ENCODE data around the gene ARVCF. TPM values are rescaled to one million over a fixed set of nuclear protein-coding genes. Genes with fewer than 3 reads are reported as not detected.

Gene ARVCF
- polyA plus RNA-seq, 1 of the 3 experiments (the other 2 are of a cell fraction), result 27.4 TPM

DNA sequence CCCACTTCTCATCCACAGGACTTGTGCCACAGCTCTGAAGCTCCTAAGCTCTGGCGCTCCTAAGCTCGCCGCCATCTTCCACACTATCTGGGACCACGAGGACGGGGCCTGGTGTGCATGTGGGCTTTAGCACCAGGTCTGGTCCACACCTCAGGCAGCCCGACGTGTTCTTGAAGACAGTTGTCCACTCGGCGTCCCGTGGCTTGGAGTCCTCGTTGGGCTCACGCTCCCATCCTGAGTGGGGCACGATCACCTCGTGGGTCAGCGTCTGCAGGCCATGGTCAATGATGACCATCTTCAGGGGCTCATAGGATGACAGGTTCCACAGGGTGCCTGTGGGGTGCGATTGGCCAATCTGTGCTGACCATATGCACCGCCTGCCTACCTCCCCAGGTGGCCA, 37.9 kb downstream of the ARVCF start:
- WGBS (ENCODE audit: low lambda C conversion rate), result 95% methylated on average over 16 of the region's 17 CpGs
- H3F3A ChIP-seq (replicated peaks; ENCODE audit: insufficient read depth), result no peaks in the 10 kb centered on the region
- ChIA-PET CTCF (interaction anchor here (1.0 to 16.4 kb wide), 3 partner anchors 8 to 33 kb away, joined by 3 to 224 read pairs (median 24); no protein-coding TSS in a partner anchor), POLR2A (no interaction called here)
- TF ChIP-seq RFX5 (IDR thresholded peaks at IDR 0.05; ENCODE audit: low read length) (no peak), NRF1 (IDR thresholded peaks at IDR 0.05; ENCODE audit: low read depth, low read length) (no peak), RCOR1 (IDR thresholded peaks at IDR 0.05; ENCODE audit: low read length) (no peak), TAF1 (IDR thresholded peaks at IDR 0.05; ENCODE audit: borderline replicate concordance, low read depth, low read length) (no peak), MEF2A (IDR thresholded peaks at IDR 0.05; ENCODE audit: borderline replicate concordance, low read depth) (no peak), FOXM1 (IDR thresholded peaks at IDR 0.05; ENCODE audit: low read depth) (no peak), SIN3A (IDR thresholded peaks at IDR 0.05; ENCODE audit: borderline replicate concordance, low read depth, low read length) (no peak)
- H3K9me2 ChIP-seq, result no peaks in the 10 kb centered on the region
- H3K4me3 ChIP-seq (ENCODE audit: low read depth in 2 of 2, low read length in 1 of 2), result no peak overlapping the region
- H3K4me2 ChIP-seq, result no peak overlapping the region
- no peak overlapping the region for H3K27ac ChIP-seq (ENCODE audit: low read depth in 2 of 2, low read length in 1 of 2)
- H3K4me1 ChIP-seq (ENCODE audit: control insufficient read depth in 1 of 2, insufficient read depth in 2 of 2, low read depth in 1 of 2, low read length in 1 of 2), result peaks cover 7 to 38% of the 10 kb centered on the region in 2 experiments; a peak in 3 of 4 replicates
- H3K9ac ChIP-seq, result no peak overlapping the region
- no peak for DNase-seq
- H2AFZ ChIP-seq (ENCODE audit: low read depth), result no peak overlapping the region
- peaks cover 4% of the 10 kb centered on the region; the same call in 1 of the 2 replicates for H4K20me1 ChIP-seq (ENCODE audit: insufficient read depth)
- H3K36me3 ChIP-seq (replicated peaks in 1 of 2; ENCODE audit: control insufficient read depth in 1 of 2, insufficient read depth in 2 of 2, low read length in 1 of 2), result peaks cover 0 to 45% of the 10 kb centered on the region in 2 experiments
- H3K27me3 ChIP-seq (ENCODE audit: insufficient read depth), result no peaks in the 10 kb centered on the region
- H3K9me3 ChIP-seq, result no peaks in the 10 kb centered on the region
- H3K79me2 ChIP-seq (ENCODE audit: insufficient read depth), result peaks cover 3% of the 10 kb centered on the region; the same call in 1 of the 2 replicates

DNA sequence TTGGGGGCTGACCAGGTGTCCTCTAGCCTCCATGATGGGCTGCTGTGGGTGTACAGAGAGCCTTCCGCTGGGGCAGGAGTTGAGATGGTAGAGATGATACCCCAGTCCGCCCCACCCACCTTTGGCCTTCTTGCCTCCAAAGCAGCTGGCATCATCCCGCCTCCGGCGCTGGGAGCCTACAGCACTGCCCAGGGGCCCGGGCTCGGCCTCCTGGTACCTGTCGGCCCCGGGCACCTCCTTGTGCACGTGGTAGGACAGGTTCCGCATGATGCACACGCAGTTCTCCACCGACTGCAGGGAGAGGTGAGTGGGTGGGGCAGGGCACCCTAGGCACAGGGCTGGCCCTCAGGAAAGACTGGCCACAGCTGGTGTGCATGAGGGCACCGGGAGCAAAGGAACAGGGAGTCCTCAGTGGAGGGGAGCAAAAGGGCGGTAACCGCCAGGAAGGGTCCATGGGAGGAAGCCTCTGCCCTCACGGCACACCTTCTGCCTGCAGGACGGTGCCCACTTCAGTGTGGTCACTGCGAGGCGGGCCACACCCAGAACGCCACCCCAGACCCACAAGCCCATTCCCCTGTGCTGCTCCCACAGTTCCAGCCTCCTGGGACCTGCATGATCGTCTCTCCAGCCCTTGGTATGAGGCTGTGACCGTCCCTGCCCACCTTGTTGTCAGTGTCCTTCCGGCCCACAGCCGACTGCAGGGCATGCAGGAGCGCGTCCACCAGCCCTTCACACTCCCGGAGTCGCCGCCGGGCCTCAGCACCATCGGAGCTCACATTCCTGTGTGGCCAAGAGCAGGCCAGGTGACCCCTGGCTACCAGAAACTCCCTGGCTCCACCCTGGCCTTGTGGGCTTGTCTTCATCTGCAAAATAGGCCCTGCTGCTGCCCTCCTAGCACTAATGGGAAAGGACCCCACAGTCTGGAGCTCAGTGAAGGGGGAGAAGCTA, 39.1 kb downstream of the ARVCF start:
- Histone ChIP-seq H3K4me3 (ENCODE audit: low read depth in 2 of 2, low read length in 1 of 2) (no peak overlapping the region), H3K27me3 (ENCODE audit: insufficient read depth) (no peaks in the 10 kb centered on the region), H3K79me2 (ENCODE audit: insufficient read depth) (no peaks in the 10 kb centered on the region), H3K9me3 (no peaks in the 10 kb centered on the region), H3K9me2 (no peaks in the 10 kb centered on the region), H3K36me3 (replicated peaks in 1 of 2; ENCODE audit: control insufficient read depth in 1 of 2, insufficient read depth in 2 of 2, low read length in 1 of 2) (peaks cover 0 to 50% of the 10 kb centered on the region in 2 experiments), H3K9ac (no peak overlapping the region), H3F3A (replicated peaks; ENCODE audit: insufficient read depth) (no peaks in the 10 kb centered on the region), H4K20me1 (ENCODE audit: insufficient read depth) (no peaks in the 10 kb centered on the region), H3K27ac (ENCODE audit: low read depth in 2 of 2, low read length in 1 of 2) (no peak overlapping the region), H3K4me2 (no peak overlapping the region), H2AFZ (ENCODE audit: low read depth) (no peak overlapping the region), H3K4me1 (ENCODE audit: control insufficient read depth in 1 of 2, insufficient read depth in 2 of 2, low read depth in 1 of 2, low read length in 1 of 2) (peaks cover 0 to 26% of the 10 kb centered on the region in 2 experiments; a peak in 1 of 4 replicates)
- ChIA-PET POLR2A (interaction anchor here (1.0 to 1.1 kb wide), 2 partner anchors 9 to 102 kb away, joined by 3 to 4 read pairs; no protein-coding TSS in a partner anchor), CTCF (interaction anchor here (1.0 to 16.4 kb wide), 2 partner anchors 12 to 35 kb away, joined by 3 to 224 read pairs; no protein-coding TSS in a partner anchor)
- no peak for TF ChIP-seq RAD21 (IDR thresholded peaks at IDR 0.05; ENCODE audit: low read length)
- TF ChIP-seq CHD2 (IDR thresholded peaks at IDR 0.05; ENCODE audit: low read length, partially characterized antibody), result no peak
- TF ChIP-seq, protein P1, sequence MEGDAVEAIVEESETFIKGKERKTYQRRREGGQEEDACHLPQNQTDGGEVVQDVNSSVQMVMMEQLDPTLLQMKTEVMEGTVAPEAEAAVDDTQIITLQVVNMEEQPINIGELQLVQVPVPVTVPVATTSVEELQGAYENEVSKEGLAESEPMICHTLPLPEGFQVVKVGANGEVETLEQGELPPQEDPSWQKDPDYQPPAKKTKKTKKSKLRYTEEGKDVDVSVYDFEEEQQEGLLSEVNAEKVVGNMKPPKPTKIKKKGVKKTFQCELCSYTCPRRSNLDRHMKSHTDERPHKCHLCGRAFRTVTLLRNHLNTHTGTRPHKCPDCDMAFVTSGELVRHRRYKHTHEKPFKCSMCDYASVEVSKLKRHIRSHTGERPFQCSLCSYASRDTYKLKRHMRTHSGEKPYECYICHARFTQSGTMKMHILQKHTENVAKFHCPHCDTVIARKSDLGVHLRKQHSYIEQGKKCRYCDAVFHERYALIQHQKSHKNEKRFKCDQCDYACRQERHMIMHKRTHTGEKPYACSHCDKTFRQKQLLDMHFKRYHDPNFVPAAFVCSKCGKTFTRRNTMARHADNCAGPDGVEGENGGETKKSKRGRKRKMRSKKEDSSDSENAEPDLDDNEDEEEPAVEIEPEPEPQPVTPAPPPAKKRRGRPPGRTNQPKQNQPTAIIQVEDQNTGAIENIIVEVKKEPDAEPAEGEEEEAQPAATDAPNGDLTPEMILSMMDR (IDR thresholded peaks at IDR 0.05), result no peak
- no peak for TF ChIP-seq RXRA (IDR thresholded peaks at IDR 0.05; ENCODE audit: borderline replicate concordance, low read depth)
- WGBS (ENCODE audit: low lambda C conversion rate), result 94% methylated on average over 24 of the region's 32 CpGs
- DNase-seq, result no peak

All from SK-N-SH (cell line).